GM21447 (cell line): ENCODE data around the gene ERBB4.
"Not testable (repeated sequence)": the region's sequence is repeated elsewhere in the genome, so short reads cannot be mapped to it uniquely, and the experiment has no call there.

Source experiments
- ATAC-seq: cut with Tn5 transposase; IDR thresholded peaks from one replicate; pipeline ENCODE4 v1.9.1; 2021; ENCODE audit not compliant: unreplicated experiment

Gene ERBB4

GRCh38 chr2:212154477-212154878, 384.1 kb downstream of the ERBB4 start:
- no peak for ATAC-seq

GRCh38 chr2:212153923-212154322, 384.7 kb downstream of the ERBB4 start:
- ATAC-seq = no peak

- no peak for ATAC-seq
Observed at GRCh38 chr2:212147921-212148513, 390.6 kb downstream of the ERBB4 start.

- ATAC-seq = no peak
Observed at GRCh38 chr2:212146416-212146815, 392.2 kb downstream of the ERBB4 start.

GRCh38 chr2:212145121-212145520, 393.5 kb downstream of the ERBB4 start:
- ATAC-seq = no peak

- ATAC-seq = no peak
Observed at GRCh38 chr2:212142631-212143030, 396.0 kb downstream of the ERBB4 start.

GRCh38 chr2:212141499-212141898, 397.1 kb downstream of the ERBB4 start:
- no peak for ATAC-seq

- no peak for ATAC-seq
Observed at GRCh38 chr2:212136216-212136795, 402.3 kb downstream of the ERBB4 start.

- no peak for ATAC-seq
Observed at GRCh38 chr2:212135739-212136138, 402.9 kb downstream of the ERBB4 start.

GRCh38 chr2:212133337-212133736, 405.3 kb downstream of the ERBB4 start:
- no peak for ATAC-seq

- no peak for ATAC-seq
Observed at GRCh38 chr2:212124598-212124997, 414.0 kb downstream of the ERBB4 start.

GRCh38 chr2:212119591-212119990, 419.0 kb downstream of the ERBB4 start:
- no peak for ATAC-seq

- no peak for ATAC-seq
Observed at GRCh38 chr2:212117926-212118325, 420.7 kb downstream of the ERBB4 start.

GRCh38 chr2:212114489-212114888, 424.1 kb downstream of the ERBB4 start:
- ATAC-seq = no peak

GRCh38 chr2:212112401-212112800, 426.2 kb downstream of the ERBB4 start:
- ATAC-seq = no peak

- ATAC-seq = no peak
Observed at GRCh38 chr2:212109792-212110680, 428.6 kb downstream of the ERBB4 start.

GRCh38 chr2:212109217-212109616, 429.4 kb downstream of the ERBB4 start:
- no peak for ATAC-seq

- no peak for ATAC-seq
Observed at GRCh38 chr2:212107989-212108388, 430.6 kb downstream of the ERBB4 start.

- no peak for ATAC-seq
Observed at GRCh38 chr2:212107014-212107413, 431.6 kb downstream of the ERBB4 start.

- ATAC-seq = not testable (repeated sequence)
Observed at GRCh38 chr2:212106536-212106935, 432.1 kb downstream of the ERBB4 start.

GRCh38 chr2:212099658-212100057, 438.9 kb downstream of the ERBB4 start:
- no peak for ATAC-seq

- ATAC-seq = no peak
Observed at GRCh38 chr2:212098966-212099365, 439.6 kb downstream of the ERBB4 start.
